OCI-M1 (cell line): ENCODE data around the gene PAK1IP1.
"Not testable (repeated sequence)": the region's sequence is repeated elsewhere in the genome, so short reads cannot be mapped to it uniquely, and the experiment has no call there.

Experiments
- DNase-seq: peaks from one replicate; lab custom pipeline; 2025; lab: John Stamatoyannopoulos, UW

Gene PAK1IP1

DNA sequence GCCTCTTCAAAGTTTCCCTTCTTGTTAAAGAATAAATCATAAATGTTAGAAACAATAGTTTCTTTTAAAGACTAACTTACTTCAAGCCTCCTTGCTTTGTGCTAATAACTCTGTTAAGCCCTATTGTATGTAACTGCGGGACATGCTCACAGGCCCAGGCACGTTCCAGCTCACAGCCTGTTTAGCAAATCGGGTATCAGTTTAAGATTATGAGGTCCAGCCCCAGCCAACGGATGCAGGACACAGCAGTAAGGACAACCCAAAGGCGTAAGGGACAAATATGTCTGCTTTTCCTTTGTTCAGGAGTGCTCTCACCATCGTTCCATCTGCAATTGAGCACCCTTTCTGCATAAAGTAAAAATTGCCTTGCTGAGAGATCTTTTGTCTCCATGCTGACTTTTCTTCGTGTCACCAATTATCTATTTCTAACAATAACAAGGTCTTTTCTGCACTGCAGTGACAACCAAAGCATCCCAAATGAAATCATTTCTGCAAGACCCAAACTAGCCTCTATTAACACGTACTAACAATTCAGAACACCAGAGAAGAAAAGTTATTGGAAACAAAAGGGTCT lies 1.7 kb upstream of the PAK1IP1 start:
- DNase-seq = no peak

DNA sequence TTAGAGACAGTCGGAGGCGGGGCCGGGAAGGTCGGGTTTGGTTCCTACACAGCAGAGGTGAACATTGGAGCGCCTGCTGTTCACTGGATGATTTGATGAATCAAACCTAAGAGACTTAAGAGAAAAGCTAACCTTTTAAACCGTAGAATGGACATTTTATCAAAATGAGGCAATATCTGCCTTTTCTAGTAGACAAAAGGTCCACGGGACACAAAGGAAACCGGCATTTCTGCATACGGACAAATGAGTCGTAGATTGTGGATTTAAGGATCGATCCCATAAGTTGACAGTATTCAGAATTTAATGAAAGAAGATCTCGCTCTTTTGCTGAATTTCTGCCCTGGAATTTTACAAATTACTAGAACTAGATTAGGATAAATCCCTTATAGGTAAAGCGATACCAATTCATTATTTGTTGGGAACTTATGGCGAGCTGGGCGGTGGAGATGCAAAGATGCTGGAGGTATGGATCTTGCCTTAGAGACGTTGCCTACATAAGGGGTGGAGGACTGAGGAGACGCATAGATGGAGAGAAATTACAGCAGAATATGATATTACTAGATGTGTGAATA lies 400 bp downstream of the PAK1IP1 start:
- DNase-seq = no peak

DNA sequence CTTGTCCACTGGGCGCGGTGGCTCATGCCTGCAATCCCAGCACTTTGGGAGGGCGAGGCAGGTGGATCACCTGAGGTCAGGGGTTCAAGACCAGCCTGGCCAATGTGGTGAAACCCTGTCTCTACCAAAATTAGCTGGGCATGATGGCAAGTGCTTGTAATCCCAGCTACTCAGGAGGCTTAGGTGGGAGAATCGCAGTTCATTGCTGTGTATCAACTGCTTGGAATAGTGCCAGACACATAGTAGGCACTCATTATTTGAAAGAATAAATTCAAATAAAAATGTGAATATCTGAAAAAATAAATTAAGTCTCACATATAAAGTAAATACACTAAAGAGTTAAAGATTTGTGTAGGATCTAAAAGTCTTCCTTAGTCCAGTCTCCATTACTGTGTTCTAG lies 1.9 kb downstream of the PAK1IP1 start:
- DNase-seq = no peak

DNA sequence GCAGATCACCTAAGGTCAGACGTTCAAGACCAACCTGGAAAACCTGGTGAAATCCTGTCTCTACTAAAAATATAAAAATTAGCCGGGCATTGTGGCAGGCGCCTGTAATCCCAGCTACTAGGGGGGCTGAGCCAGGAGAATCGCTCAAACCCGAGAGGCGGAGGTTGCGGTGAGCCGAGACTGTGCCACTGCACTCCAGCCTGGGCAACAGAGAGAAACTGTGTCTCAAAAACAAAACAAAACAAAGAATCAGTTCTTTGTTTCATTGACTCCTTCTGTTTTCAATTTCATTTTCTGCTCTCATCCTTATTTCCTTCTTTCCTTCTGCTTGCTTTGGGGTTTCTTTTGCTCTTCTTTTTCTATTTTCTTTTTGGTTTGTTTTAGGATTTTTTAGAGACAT lies 19.2 kb downstream of the PAK1IP1 start:
- DNase-seq = no peak

DNA sequence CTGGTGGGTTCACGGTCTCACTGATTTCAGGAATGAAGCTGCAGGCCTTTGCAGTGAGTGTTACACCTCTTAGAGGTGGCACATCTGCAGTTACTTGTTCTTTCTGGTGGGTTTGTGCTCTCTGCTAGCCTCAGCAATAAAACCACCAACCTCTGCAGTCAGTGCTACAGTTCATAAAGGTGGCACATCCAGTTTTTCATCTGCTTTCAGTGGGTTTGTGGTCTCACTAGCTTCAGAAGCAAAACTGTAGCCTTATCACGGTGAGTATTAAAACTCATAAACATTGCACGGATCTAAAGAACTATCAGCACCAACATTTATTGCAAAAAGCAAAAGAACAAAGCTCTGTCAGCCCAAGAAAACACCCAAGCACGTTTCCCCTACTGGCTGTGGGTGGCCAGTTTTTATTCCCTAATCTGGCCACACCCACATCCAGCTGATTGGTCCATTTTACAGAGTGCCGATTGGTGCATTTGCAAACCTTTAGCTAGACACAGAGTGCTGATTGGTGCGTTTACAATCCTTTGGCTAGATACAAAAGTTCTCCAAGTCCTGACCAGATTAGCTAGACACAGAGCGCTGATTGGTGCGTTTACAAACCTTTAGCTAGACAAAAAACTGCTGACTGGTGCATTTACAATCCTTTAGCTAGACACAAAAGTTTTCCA lies 24.7 kb downstream of the PAK1IP1 start:
- peak; percentile 24 for DNase-seq

DNA sequence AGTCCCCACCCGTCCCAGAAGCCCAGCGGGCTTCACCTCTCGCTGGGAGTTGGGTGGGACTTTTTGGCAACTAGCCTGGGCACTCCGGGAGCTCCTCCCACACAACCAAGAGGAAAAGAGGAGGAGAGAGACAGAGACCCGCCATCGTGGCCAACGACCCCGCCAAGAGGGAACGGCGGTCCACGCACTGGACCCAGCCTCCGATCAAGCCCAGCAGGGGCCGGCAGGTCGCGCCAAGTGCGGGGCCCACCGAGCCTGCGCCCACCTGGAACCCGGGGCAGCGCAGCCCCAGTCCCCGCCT lies 25.1 kb downstream of the PAK1IP1 start:
- DNase-seq = no peak

DNA sequence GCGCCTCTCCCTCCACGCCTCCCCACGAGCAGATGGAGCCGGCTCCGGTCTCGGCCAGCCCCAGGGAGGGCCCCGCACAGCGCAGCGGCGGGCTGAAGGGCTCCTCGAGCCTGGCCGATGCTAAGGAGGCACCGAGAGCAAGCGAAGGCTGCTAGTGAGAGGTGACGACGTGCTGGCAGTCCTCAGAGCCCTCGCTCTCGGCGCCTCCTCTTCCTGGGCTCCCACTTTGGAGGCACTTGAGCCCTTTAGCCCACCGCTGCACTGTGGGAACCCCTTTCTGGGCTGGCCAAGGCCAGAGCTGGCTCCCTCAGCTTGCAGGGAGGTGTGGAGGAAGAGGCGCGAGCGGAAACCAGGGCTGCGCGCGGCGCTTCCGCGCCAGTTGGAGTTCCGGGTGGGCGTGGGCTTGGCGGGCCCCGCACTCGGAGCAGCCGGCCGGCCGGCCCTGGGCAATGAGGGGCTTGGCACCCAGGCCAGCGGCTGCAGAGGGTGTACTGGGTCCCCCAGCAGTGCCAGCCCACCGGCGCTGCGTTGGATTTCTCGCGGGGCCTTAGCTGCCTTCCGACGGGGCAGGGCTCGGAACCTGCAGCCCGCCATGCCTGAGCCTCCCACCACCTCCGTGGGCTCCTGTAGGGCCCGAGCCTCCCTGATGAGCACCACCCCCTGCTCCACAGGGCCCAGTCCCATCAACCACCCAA lies 25.6 kb downstream of the PAK1IP1 start:
- DNase-seq = no peak

DNA sequence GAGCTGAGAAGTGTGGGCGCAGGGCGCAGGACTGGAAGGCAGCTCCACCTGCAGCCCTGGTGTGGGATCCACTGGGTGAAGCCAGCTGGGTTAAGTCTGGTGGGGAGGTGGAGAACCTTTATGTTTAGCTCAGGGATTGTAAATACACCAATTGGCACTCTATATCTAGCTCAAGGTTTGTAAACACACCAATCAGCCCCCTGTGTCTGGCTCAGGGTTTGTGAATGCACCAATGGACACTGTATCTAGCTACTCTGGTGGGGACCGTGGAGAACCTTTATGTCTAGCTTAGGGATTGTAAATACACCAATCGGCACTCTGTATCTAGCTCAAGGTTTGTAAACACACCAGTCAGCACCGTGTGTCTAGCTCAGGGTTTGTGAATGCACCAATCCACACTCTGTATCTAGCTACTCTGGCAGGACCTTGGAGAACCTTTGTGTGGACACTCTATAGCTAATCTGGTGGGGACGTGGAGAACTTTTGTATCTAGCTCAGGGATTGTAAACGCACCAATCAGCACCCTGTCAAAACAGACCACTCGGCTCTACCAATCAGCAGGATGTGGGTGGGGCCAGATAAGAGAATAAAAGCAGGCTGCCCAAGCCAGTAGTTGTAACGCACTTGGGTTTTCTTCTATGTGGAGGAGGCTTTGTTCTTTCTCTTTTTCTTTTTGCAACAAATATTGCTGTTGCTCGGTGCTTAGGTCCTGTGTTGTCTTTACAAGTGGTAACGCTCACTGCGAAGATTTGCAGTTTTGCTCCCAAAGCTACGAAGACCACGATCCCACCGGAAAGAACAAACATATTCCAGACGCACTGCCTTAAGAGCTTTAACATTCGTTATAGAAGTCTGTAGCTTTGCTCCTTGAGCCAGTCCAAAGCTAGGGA lies 26.4 kb downstream of the PAK1IP1 start:
- DNase-seq = not testable (repeated sequence)

DNA sequence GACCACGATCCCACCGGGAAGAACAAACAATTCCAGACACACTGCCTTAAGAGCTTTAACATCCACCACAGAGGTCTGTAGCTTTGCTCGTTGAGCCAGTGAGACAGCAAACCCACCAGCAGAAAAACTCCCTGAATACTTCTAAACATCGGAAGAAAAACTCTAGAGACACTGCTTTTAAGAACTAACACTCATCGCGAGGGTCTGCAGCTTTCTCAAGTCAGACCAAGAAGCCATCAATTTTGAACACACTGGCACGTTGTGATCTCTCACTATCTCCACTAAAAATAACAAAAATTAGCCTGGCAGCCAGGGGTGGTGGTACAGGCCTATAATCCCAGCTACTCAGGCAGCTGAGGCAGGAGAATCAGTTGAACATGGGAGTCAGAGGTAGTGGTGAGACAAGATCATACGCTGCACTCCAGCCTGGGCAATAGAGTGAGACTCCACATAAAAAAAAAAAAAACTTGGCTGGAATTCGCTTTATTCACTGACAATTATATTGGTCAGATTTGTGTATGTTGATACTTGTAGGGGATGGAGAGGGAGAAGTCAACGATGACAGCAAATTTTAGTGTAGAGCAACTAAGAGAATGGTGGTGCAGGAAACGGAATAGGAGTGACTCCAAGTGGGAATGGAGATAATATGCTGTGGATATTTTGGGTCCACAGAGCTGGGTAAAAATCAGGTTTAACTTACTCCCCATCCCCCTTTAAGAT lies 27.2 kb downstream of the PAK1IP1 start:
- DNase-seq = no peak

DNA sequence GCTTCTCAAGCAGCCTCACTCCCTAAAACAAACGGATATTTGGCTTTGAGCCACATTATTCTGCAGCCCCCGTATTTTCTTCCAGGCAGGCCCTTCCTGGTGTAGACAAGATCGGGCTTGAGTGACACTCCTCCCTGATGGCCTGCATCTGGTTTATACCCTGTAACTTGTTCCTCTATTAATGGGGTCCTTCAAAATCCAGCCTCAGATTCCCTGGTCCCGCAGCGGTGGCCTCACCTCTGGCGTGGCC lies 27.7 kb downstream of the PAK1IP1 start:
- no peak for DNase-seq

DNA sequence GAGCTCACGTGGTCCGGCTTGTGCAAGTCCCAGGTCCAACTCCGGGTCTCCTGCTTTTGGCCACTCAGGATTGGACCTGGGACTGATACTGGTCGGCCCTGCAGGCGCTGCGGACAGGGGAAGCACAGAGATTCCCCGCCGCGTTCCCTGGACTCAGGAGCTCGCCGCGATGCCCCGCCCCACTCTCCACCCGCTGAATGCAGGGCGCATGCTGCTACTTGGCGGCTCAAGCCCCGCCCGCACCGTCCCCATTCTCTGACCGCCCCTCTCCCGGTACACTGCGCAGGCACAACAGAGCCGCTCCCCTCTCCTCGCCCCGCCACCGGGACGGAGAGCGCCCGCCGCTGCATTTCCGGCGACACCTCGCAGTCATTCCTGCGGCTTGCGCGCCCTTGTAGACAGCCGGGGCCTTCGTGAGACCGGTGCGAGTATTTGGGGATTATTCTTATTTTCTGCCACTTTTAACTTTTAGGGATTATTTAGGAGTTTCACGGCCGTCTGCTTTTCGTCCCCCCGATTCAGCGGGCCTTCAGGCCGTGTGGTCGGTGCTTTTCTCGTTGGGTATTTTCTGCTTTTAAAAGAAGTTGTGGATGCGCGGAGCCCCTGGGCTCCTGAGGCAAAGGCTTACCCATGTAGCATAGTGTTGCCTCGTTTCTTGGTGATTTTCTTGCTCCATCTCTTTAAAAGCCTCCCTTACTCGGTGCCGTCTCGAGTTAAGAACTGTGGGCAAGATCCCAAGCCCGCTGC lies 28.2 kb downstream of the PAK1IP1 start, which contains the start of gene TMEM14C:
Gene TMEM14C, plus strand, starts transcription at position 251 of the 747 bp plus-strand sequence. CDS start 1,544 bp downstream, outside the sequence.
- DNase-seq = peak; percentile 99

DNA sequence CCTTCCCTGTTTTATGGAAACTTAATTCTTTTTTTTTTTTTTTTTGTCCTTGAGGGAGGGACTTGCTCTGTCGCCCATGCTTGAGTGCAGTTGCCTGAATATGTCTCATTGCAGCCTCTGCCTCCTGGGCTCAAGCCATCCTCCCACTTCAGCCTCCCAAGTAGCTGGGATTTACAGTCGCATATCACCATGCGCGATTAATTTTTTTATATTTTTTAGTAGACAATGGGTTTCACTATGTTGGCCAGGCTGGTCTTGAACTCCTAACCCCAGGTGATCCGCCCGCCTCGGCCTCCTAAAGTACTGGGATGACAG lies 28.8 kb downstream of the PAK1IP1 start:
- no peak for DNase-seq

DNA sequence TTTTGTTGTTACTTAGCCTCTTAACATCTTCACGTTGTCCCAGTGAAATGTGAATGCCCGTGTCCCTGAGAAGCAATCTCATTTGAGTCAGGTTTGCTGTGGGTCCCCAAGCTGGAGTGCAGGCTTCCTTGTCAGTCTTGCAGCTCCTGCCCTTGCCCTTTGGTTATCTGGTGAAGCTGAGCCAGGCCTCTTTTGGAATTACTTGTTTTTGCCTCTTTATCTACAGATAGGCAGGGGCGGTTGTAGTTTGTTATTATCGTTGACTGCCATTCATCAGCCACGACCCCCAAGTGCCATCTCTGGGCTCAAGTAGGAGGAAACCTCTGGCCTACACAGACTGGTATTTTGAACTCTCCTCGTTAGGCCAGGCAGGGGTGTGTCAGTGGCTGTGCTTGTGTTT lies 30.3 kb downstream of the PAK1IP1 start:
- peak; percentile 78 for DNase-seq

DNA sequence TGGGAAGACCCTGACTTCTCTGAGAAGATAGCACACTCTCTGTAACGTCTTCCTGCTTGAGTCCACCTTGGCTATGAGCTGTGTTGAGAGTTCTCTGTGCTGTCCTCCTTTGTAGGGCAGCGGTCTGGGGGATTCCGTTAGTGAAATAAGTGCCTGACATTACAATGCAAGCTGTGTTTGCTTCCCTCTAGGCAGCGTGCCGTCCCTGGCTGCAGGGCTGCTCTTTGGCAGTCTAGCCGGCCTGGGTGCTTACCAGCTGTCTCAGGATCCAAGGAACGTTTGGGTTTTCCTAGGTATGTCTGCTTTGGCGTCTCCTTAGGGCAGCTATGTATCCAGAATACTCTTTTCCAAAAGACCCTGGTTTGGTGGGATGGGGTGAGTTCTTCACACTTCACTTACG lies 30.9 kb downstream of the PAK1IP1 start:
- no peak for DNase-seq

DNA sequence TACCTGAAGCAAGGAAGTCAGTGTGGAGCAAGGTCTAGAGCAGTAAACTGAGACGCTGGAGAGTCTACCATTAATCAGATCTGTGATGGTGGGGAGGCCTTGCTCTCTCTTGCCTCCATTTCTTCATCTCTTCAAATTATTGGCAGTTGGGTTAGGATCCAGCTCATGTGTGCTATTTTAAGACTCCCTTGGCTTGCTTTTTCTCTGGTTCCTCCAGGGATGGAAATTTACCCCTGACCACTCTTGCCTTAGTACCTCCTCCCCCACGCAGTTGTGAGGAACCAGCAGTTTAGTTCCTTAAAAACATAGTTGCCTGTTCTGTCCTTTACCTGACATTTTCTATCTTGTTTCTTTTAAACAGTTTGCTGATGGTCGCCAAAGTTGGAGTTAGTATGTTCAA lies 35.5 kb downstream of the PAK1IP1 start:
- peak; percentile 68 for DNase-seq

DNA sequence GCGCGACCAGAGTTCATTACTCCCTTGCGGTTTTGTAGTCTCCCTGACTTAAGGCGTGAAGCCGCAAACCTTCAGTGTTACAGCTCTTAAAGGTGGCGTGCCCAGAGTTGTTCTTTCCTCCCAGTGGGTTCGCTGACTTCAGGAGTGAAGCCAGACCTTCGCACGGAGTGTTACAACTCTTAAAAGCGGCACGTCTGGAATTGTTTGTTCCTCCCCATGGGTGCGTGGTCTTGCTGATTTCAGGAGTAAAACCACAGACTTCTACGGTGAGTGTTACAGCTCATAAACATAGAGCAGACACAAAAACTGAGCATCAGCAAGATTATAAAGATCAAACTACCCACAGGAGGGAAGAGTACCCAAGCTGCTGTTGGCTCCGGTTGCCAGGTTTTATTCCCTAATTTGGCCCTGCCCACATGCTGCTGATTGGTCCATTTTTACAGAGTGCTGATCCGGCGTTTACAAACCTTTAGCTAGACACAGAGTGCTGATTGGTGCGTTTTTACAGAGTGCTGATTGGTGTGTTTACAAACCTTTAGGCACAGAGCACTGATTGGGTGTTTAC lies 38.5 kb downstream of the PAK1IP1 start:
- no peak for DNase-seq

DNA sequence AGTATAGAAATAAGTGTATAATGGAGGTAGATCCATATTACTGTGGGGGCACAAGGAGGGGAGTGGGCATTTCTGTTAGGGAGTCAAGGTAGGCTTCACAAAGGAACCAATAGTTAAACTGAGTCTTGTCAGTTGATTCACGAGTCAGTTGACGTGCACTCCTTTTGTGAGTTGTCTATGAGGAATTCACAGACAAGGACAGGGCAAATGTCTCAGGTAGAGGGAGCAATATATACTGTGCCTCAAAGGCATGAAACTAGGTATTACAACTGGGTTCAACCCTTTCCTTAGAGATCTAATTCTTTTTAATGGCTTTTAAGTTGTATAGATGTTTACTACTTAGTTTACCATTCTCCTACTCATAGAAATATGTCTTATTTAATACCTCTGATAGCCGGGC lies 39.1 kb downstream of the PAK1IP1 start:
- DNase-seq = no peak

DNA sequence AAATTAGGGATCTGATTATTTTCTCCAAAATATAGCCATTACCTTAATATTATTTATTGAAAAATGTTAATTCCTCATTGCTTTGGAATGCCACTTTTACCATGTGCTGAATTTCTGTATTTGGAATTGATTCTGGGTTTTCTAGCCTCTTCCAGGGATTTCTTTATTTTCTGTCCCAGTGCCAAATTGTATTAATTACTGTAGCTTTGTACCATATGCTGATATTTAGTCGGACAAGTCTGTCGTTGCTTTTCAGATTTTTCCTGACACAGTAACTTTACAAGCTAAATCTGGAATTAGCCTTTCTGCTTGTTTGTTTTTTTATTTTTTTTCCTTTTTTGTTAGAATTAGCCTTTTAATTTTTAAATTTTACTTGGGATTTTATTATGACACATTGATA lies 42.0 kb downstream of the PAK1IP1 start:
- no peak for DNase-seq

DNA sequence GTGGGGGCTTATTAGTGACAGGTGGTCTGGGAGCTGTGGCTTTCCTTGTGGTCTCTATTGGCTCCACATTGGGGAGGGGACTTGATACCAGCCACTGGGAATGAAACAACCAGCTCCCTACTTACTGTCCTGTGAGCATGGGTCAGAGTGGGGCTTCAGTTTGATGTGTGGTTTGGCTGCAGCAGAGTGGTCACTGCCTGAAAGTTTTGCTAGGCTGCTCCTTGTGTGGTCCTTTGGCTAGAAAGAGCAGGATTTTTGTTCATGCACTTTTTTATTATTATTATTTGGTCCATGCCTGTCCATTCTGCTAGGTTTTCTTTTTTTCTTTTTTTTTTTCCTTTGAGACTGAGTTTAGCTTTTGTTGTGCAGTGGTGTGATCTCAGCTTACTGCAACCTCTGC lies 45.3 kb downstream of the PAK1IP1 start:
- DNase-seq = no peak

DNA sequence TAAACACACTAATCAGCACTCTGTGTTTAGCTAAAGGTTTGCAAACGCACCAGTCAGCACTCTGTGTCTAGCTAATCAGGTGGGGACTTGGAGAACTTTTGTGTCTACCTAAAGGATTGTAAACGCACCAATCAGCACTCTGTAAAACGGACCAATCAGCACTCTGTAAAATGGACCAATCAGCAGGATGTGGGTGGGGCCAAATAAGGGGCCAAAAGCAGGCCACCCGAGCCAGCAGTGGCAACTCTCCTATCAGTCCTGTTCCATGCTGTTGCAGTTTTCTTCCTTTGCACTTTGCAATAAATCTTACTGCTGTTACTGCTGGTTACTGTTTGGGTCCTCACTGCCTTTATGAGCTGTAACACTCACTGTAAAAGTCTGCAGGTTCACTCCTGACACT lies 46.9 kb downstream of the PAK1IP1 start:
- not testable (repeated sequence) for DNase-seq

DNA sequence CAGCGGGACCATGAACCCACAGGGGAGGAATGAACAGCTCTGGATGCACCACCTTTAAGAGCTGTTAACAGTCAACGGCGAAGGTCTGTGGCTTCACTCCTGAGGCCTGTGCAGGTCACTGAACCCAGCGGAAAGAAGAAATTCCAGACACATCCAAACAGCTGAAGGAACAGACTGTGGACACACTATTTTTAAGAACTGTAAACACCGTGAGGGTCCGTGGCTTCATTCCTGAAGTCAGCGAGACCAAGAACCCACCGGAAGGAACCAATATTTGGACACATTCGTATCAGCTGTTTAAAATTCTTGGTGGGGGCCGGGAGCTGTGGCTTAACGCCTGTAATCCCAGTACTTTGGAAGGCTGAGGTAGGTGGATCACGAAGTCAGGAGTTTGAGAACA lies 47.5 kb downstream of the PAK1IP1 start:
- no peak for DNase-seq
